OCI-LY3 (cell line): ENCODE measurements around the gene FHOD1.
A peak's percentile ranks its signal among the peaks of the same experiment; 100 is the strongest.

Experiments used
- EZH2phosphoT487 ChIP-seq: fragments of 200-600 bp; shearing (Covaris generic); IDR thresholded peaks from 2 replicates; pipeline ENCODE4 v1.6.1; 2018; ENCODE audit warnings: antibody characterized with exemption, mixed run types, low read depth
- TF ChIP-seq, protein P1 (sequence below): fragments of 200-600, 300-600 bp; sonication (generic); IDR thresholded peaks from 2 replicates; pipeline ENCODE4 v1.5.1; 2014; ENCODE audit warnings: antibody characterized with exemption, low read length, low read depth

DNA sequence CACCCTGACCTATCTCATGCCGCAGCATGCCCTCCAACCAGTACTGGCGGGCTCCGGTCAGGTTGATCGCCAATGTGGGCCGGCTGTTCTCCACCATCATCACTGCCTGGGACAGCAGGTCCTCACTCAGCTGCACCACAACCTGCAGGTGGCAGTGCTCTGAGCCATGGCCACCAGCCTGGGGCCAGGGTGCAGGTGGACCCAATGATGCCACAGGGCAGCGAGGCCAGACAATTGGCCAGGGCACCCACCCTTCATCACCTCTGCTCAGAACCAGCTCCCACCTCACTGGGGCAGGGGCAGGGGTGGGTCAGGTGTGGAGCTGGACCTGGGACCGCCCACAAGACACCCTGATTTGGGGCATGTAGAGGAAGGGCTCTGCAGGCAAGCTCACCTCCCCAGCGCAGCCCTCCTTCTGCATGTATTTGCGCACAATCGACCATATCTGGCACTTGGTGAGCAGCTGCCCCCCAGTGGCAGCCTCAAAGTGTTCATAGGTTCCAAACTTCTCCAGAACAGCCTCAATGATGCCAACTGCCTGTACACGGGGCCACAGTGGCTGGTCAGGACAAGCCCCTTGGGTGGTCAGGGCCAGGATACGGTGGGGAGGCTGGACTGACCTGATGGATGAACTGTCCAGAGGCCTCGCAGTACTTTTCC lies 67.7 kb downstream of the FHOD1 start:
- TF ChIP-seq, protein P1, sequence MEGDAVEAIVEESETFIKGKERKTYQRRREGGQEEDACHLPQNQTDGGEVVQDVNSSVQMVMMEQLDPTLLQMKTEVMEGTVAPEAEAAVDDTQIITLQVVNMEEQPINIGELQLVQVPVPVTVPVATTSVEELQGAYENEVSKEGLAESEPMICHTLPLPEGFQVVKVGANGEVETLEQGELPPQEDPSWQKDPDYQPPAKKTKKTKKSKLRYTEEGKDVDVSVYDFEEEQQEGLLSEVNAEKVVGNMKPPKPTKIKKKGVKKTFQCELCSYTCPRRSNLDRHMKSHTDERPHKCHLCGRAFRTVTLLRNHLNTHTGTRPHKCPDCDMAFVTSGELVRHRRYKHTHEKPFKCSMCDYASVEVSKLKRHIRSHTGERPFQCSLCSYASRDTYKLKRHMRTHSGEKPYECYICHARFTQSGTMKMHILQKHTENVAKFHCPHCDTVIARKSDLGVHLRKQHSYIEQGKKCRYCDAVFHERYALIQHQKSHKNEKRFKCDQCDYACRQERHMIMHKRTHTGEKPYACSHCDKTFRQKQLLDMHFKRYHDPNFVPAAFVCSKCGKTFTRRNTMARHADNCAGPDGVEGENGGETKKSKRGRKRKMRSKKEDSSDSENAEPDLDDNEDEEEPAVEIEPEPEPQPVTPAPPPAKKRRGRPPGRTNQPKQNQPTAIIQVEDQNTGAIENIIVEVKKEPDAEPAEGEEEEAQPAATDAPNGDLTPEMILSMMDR = peak; percentile 46
- TF ChIP-seq EZH2phosphoT487 = no peak
